GM20431 (cell line): ENCODE results near the gene GAL3ST1.

Experiments
- in situ Hi-C: fragments of 300-500 bp; cut with MseI, MboI; formaldehyde crosslinking; loops from one replicate; pipeline ENCODE4 v1.15.0; 2020; ENCODE audit warnings: low sequenced_read_pairs; ENCODE audit not compliant: unreplicated experiment

Gene GAL3ST1

GRCh38 chr22:30539368-30539767, 35.1 kb downstream of the GAL3ST1 start:
- in situ Hi-C loops: no loop called here

GRCh38 chr22:30538280-30538679, 36.2 kb downstream of the GAL3ST1 start:
- in situ Hi-C loops: no loop called here

- in situ Hi-C loops: no loop called here
Measured at GRCh38 chr22:30537083-30537731, 37.3 kb downstream of the GAL3ST1 start.

- in situ Hi-C loops: no loop called here
Measured at GRCh38 chr22:30535182-30535581, 39.3 kb downstream of the GAL3ST1 start.

GRCh38 chr22:30531651-30532608, 42.5 kb downstream of the GAL3ST1 start:
- in situ Hi-C loops: no loop called here

GRCh38 chr22:30526656-30527055, 47.8 kb downstream of the GAL3ST1 start:
- in situ Hi-C loops: no loop called here

GRCh38 chr22:30523646-30524489, 50.6 kb downstream of the GAL3ST1 start:
- in situ Hi-C loops: no loop called here

- in situ Hi-C loops: no loop called here
Measured at GRCh38 chr22:30521368-30522156, 52.9 kb downstream of the GAL3ST1 start.

- in situ Hi-C loops: no loop called here
Measured at GRCh38 chr22:30519842-30520425, 54.5 kb downstream of the GAL3ST1 start.

GRCh38 chr22:30516731-30517130, 57.7 kb downstream of the GAL3ST1 start:
- in situ Hi-C loops: no loop called here

GRCh38 chr22:30516273-30516672, 58.2 kb downstream of the GAL3ST1 start:
- in situ Hi-C loops: no loop called here

GRCh38 chr22:30514252-30514651, 60.2 kb downstream of the GAL3ST1 start:
- in situ Hi-C loops: no loop called here

- in situ Hi-C loops: no loop called here
Measured at GRCh38 chr22:30513462-30513861, 61.0 kb downstream of the GAL3ST1 start.

GRCh38 chr22:30511911-30512310, 62.6 kb downstream of the GAL3ST1 start:
- in situ Hi-C loops: no loop called here

GRCh38 chr22:30511109-30511508, 63.4 kb downstream of the GAL3ST1 start:
- in situ Hi-C loops: no loop called here

- in situ Hi-C loops: no loop called here
Measured at GRCh38 chr22:30508216-30508615, 66.2 kb downstream of the GAL3ST1 start.

- in situ Hi-C loops: no loop called here
Measured at GRCh38 chr22:30507670-30508069, 66.8 kb downstream of the GAL3ST1 start.

- in situ Hi-C loops: no loop called here
Measured at GRCh38 chr22:30506507-30506968, 67.9 kb downstream of the GAL3ST1 start.
